ENCODE measurements around the gene GAN. TPM values are rescaled to one million over a fixed set of nuclear protein-coding genes. Genes with fewer than 3 reads are reported as not detected.

Gene GAN
- total and polyA plus RNA-seq, 2 of the 4 experiments (the other 2 are of a cell fraction) = 1.1 to 5.7 TPM

DNA sequence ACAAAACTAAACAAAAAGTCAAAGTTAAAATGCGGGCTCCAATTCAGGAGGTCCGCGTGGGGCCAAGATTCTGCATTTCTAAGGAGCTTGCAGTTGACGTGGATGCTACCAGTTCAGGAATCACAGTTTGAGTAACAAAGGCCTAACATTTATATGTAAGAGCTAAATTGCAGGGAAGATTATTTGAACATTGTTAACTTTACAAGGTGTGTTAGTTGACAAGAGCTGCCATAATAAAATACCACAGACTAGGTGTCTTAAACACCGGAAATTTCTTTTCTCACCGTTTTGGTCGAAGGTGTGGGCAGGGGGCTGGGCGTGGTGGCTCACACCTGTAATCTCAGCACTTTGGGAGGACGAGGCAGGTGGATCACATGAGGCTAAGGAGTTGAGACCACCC lies 105.0 kb downstream of the GAN start:
- intact Hi-C loops (cut with micrococcal nuclease) = no loop called here
- TF ChIP-seq POLR2A (IDR thresholded peaks at IDR 0.05; ENCODE audit: low read depth, low read length) (no peak), SMC3 (IDR thresholded peaks at IDR 0.05; ENCODE audit: low read depth, low read length) (no peak), BHLHE40 (IDR thresholded peaks at IDR 0.05; ENCODE audit: low read depth, low read length) (no peak), RCOR1 (IDR thresholded peaks at IDR 0.05; ENCODE audit: insufficient replicate concordance, low read length) (no peak), CHD1 (IDR thresholded peaks at IDR 0.05; ENCODE audit: low read depth, low read length) (no peak)
- DNase-seq (no peak), ATAC-seq (ENCODE audit: low read depth) (no peak)
- no peaks in the 10 kb centered on the region; the same call in 1 of the 2 replicates for H3K9me1 ChIP-seq (ENCODE audit: insufficient read depth, low read length)
- no peak overlapping the region for H3K14ac ChIP-seq (replicated peaks; ENCODE audit: low read depth, low read length)
- H2AK9ac ChIP-seq (replicated peaks; ENCODE audit: low read depth, low read length, poor library complexity) = no peak overlapping the region
- H3K27ac ChIP-seq (ENCODE audit: insufficient read depth, low read length) = no peak overlapping the region
- H2AK5ac ChIP-seq (ENCODE audit: low read depth, low read length) = no peak overlapping the region
- dilution Hi-C loops (cut with HindIII; ENCODE audit: low sequenced_read_pairs, unreplicated experiment) = no loop called here
- H2AFZ ChIP-seq (replicated peaks; ENCODE audit: low read length, poor library complexity) = no peak overlapping the region
- H3K4me2 ChIP-seq (ENCODE audit: low read depth, low read length) = no peak overlapping the region
- H3K4me1 ChIP-seq (ENCODE audit: control insufficient read depth, insufficient read depth, low read length) = no peaks in the 10 kb centered on the region
- no peaks in the 10 kb centered on the region for H3K79me1 ChIP-seq (ENCODE audit: low read depth in 1 of 2, low read length in 2 of 2)
- WGBS, 2 experiments (ENCODE audit: extremely low coverage in 2 of 2, insufficient read length in 1 of 2) = 100% methylated on average over 4 of the region's 9 CpGs; no CpG with 5 or more reads in 1 of the 2 experiments
- H3K27me3 ChIP-seq (ENCODE audit: control insufficient read depth, insufficient read depth, low read length) = no peaks in the 10 kb centered on the region; the same call in 1 of the 2 replicates
- H2BK20ac ChIP-seq (ENCODE audit: low read depth, low read length) = no peak overlapping the region
- ChIA-PET POLR2A (ENCODE audit: unreplicated experiment) (interaction anchor here (0.5 kb wide), 1 partner anchor 9 kb away, joined by 3 read pairs; no protein-coding TSS in a partner anchor), CTCF (interaction anchor here (0.8 kb wide), 1 partner anchor 17 kb away, joined by 5 read pairs; no protein-coding TSS in a partner anchor)
- no peak overlapping the region for H3K23ac ChIP-seq (ENCODE audit: low read depth, low read length)
- H3K4ac ChIP-seq (ENCODE audit: low read depth, low read length) = no peak overlapping the region
- H4K8ac ChIP-seq (ENCODE audit: low read depth in 2 of 2, low read length in 2 of 2) = no peak overlapping the region
- H2BK5ac ChIP-seq (ENCODE audit: low read depth, low read length, poor library complexity, severe bottlenecking) = no peak overlapping the region
- no peak overlapping the region for H3K9ac ChIP-seq (ENCODE audit: low read depth, low read length)
- no peak overlapping the region for H4K5ac ChIP-seq (ENCODE audit: low read depth, low read length)
- peaks cover 3% of the 10 kb centered on the region; the same call in 1 of the 2 replicates for H3K9me3 ChIP-seq (ENCODE audit: control insufficient read depth, insufficient read depth, low read length)
- no peak overlapping the region for H2BK15ac ChIP-seq (ENCODE audit: low read depth, low read length)
- H3K18ac ChIP-seq (ENCODE audit: low read depth, low read length) = no peak overlapping the region
- in situ Hi-C loops (cut with MboI; ENCODE audit: low sequenced_read_pairs) = no loop called here
- H4K20me1 ChIP-seq (ENCODE audit: insufficient read depth, low read length) = no peaks in the 10 kb centered on the region
- no TSS peak for BruUV-seq (replicated peaks)
- no peaks in the 10 kb centered on the region for H3K36me3 ChIP-seq (ENCODE audit: control insufficient read depth, insufficient read depth, low read length)
- H4K91ac ChIP-seq (ENCODE audit: insufficient read depth, low read depth, low read length) = no peak overlapping the region
- no peak overlapping the region for H2BK120ac ChIP-seq (ENCODE audit: low read depth, low read length)
- H3K56ac ChIP-seq (ENCODE audit: extremely low read depth, insufficient read depth, low read length) = no peak overlapping the region
- no peak overlapping the region for H3K4me3 ChIP-seq (ENCODE audit: insufficient read depth, low read depth, low read length)

Data from IMR-90 (cell line).